HG02938 (cell line): ENCODE data around the gene FKBP6.
"Not testable (repeated sequence)": the region's sequence is repeated elsewhere in the genome, so short reads cannot be mapped to it uniquely, and the experiment has no call there.

Source experiments
- ATAC-seq: cut with Tn5 transposase; IDR thresholded peaks from one replicate; pipeline ENCODE4 v1.9.1; 2021; ENCODE audit warnings: mild to moderate bottlenecking, moderate library complexity; ENCODE audit not compliant: unreplicated experiment

FKBP6 gene

DNA sequence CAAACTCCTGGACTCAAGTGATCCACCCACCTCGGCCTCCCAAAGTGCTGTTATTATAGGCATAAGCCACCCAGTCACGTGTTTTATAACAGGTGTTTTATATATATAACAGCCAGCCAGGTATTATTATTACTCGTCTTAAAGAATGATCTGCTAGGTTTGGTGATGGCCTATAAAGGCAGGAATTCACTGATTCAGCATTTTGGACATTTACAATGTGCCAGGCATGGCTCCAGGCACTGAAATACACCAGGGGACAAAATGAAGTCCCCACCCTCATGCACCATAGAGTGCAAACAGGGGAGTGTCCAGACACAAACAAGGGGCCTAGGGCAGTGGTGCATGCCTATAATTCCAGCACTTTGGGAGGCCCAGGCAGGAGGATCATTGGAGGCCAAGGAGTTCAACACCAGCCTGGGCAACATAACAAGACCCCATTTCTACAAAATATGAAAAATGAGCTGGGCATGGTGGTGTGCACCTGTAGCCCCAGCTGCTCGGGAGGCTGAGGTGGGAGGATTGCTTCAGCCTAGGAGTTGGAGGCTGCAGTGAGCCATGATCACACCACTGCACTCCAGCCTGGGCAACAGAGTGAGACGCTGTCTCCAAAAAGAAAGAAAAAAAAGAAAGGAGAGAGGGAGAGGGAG lies 4.4 kb upstream of the FKBP6 start:
- not testable (repeated sequence) for ATAC-seq

DNA sequence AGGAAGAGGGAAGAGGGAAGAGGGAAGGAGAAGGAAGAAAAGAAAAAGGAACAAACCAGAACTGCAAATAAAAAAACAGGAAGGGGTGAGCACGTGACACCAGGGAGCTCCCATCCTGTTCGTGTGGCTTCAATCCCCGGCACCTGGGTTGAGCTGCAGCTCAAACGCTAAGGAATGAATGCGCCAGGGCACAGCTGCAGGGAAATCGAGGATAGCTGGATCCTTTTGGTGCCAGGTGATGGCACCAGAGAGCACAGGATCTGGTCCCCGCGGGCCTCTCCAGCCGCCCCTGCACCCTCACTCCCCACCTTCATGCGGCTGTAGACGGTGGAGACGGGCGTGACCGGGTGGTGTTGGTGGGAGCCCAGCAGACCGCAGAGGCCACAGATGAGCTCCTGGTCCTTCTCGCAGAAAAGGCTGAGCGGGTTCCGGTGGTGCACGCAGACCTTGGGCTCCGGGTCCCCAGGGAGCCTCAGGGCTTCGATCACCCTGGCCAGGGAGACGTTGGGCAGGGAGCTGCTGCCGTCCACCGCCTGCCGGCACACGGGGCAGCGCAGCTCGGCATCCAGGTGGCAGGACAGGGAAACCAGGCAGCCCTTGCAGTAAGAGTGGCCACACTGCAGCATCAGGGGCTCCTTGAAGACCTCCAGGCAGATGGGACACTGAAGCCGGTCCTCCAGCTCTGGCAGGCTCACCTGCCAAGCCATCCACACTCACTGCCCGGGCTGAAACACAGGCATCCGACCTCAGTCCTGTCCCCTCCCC lies 3.7 kb upstream of the FKBP6 start:
- not testable (repeated sequence) for ATAC-seq

GRCh38 chr7:73325424-73325823 lies 2.5 kb upstream of the FKBP6 start:
- not testable (repeated sequence) for ATAC-seq

- not testable (repeated sequence) for ATAC-seq
These were observed 512 bp upstream of the FKBP6 start for GRCh38 chr7:73327449-73327848.

- no peak for ATAC-seq
These were observed 735 bp downstream of the FKBP6 start for GRCh38 chr7:73328696-73329095.

- ATAC-seq, result no peak
These were observed 2.1 kb downstream of the FKBP6 start for GRCh38 chr7:73329861-73330581.

DNA sequence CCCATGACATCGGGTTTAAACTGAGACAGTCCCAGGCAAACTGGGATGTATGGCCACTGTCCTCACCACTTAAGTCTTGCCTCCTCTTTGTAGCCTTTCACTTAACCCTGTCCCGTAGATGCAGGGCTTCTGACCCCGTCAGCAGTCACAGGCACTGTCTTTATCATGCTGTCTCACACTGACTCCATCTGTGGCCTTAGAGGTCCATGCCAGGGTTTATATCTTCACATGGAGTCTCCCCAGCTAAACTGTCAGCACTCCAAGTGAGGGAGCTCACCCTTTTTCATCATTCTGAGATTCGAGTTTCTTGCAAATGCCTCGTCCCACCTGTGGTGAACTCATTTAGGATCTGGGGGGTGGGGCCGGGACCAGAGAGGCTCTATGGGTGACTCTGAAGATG lies 2.8 kb downstream of the FKBP6 start:
- no peak for ATAC-seq

- ATAC-seq, result no peak
These were observed 4.5 kb downstream of the FKBP6 start for GRCh38 chr7:73332447-73332846.

DNA sequence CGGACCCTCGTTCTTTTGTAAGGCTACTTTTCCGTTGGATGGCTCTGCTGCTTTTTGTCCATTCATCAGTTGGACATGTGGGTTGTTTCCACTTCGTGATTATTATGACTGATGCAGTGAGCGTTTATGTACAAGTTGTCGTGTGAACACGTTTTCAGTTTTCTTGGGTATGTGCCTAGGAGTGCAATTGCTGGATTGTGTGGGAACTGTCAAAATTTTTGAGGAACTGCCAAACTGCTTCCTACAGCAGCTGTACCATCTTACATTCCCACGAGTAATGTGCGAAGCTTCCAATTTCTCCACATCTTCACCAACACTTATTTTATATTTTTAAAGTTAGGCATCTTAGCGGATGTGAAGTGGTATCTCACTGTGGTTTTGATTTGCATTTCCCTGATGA lies 10.4 kb downstream of the FKBP6 start:
- no peak for ATAC-seq

GRCh38 chr7:73340514-73340913 lies 12.6 kb downstream of the FKBP6 start:
- ATAC-seq, result no peak

DNA sequence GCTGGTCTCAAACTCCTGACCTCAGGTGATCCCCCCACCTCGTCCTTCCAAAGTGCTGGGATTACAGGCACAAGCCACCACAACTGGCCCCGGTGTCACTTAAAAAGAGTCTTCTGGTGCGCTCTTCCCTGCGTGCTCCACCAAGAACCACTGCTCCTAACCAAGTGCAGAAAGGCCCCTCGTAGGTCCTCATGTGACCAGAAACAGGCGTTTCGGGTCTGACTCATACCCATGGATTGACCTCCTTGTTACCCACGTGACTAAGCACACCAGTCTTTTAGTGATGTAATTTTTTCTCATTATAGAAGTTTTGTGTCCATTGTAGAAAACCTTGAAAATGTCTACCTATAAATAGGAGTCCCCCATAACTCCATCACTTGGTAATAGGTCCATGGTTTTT lies 13.9 kb downstream of the FKBP6 start:
- ATAC-seq, result no peak

- no peak for ATAC-seq
These were observed 14.7 kb downstream of the FKBP6 start for GRCh38 chr7:73342645-73343044.

DNA sequence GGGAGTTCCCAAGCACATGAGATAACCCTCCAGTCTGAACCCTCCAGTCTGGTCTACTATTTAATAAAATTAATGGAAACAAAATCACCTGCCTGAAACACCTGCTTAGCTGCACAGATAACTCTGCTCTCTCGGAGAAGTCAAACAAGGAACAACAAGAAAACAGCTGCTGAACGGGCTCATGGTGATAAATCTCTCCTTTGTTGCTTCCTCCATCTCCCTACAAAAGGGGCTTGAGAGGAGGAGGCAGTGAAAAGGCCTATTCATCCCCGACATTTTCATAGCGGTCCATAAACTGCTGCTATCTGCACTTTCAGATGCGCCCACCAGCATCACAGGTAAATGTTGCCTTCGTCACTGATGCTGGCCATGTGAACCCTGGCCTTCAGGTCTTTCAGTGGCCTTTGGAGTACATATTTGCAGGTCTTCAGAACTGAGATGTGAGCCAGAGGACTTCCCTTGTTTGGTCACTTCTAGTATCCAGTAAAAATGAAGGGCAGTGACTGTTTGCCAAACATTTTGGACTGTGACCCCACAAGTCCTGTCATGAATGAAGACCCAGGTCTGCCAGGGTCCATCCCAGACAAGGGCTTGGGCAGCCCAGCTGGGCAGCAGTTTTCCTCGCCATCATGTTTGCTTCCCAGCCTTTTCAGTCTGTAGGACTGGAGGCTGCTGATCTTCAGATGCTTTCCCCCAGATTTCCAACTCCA lies 15.9 kb downstream of the FKBP6 start:
- ATAC-seq, result no peak

DNA sequence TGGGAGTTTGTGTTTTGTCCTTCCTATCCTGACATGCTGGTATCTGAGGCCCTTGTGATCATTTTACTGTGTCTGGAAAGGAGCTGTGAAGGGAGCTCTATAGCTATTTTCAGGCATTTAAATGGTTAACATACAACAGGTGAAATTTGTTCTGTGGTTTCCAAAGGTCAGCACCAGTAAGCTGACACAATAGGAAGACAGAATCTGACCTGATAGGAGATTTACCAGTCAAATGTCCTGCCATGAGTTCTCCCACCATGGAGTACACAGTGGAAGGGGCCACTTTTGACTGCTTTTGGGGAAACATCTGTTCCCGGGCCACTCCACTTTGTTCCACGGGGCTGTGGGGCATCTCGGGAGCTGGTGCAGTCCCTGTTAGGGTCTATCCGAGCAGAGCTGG lies 17.6 kb downstream of the FKBP6 start:
- no peak for ATAC-seq

DNA sequence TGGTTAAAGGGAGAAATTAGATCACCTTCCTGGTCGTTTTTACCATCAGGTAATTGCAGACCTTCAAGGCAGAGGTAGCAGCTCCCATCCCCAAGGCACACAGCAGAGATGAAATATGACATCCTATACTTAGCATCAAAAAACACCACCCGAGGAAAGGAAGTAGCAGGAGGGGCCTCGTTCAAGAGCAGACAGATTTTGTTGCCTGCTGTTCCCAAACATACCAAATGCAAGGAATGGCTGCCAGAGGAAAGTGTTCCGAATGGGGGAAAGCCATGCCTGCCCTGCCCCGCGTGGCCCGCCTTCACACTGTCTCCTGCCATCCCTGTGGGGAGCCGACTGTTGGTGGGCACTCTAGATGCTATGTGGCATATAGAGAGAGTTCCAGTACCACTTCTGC lies 18.0 kb downstream of the FKBP6 start:
- ATAC-seq, result no peak

DNA sequence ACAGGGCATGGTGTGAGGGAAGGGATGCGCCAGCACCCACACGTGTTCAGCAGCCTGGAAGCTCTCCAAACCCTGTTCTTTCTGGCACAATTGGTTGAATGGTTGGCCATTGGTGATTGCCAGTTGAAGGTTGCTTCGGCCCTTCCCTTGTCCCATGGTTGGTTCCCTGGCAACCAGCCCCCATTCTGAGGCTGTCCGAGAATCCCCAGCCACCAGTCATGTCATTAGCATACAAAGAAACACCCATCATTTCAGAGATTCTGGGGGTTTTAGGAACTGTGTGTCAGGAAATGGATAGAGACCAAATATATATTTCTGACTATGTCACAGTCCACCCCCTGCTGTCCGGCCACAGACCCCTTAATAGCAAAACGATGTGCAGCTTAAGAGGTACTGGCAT lies 21.8 kb downstream of the FKBP6 start:
- no peak for ATAC-seq

DNA sequence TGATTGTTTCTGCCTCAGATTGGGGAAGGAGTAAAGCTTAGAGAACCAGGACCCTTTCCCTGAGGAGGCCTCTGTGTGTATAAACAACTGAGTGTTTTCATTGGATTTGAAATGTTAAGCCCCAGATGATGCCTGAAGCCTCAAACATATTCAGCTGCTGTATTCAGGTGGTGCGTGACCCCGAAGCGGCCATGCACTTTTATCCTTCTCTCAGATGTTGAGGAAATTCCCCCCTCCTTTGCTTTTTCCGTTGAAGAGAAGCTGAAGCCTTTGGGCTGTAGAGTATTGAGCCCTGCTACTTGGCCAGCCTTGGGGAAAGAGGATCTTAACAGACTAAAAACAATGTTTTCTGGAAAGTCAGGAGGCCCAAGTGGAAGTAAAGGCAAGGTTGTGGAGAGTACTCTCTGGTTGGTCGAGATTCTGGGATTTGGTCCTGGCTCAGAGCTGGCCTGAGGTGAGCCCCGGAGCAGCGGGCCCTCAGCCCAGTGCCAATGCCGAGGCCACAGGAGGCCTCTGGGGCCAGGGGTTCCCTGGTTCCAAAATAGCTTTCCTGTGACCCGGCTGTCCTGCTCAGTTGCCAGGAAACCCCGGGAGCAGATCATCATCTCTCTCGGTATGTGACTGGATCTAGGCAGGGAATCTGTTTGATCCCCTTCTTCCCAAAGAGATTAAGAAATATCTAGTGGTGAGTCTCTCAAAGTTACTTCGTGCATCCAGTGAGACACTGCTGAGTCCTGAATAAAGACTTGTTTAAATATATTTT lies 22.5 kb downstream of the FKBP6 start:
- no peak for ATAC-seq

DNA sequence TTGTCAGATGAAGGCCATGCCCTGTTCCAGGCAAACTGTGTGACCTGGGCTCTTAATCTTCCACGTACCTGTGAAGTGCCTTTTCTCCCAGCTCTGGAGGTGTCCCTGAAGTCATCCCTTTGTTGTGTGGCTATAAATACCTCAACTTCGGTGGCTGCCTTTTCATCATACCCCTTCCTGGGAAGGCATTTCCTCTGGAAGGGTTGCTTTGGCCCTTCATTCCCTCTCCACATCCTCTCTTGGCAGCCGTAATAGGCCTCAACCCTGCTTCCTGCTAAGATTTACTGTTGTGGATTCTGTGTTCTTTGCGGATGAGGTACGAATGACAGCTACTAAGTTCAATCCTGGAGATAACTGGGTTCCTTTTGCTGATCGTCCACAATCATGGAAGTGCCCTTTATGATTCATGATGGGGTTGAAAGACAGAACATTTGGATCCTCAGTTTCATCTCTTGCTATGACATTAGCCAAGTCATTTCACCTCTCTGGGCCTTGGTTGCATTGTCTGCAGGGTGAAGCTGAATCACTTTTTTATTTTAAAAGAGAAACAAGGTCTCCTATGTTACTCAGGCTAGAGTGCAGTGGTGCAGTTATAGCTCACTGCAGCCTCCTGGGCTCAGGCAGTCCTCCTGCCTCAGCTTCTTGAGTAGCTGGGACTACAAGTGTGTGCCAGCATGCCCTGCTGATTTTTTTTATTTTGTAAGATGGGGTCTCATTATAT lies 23.6 kb downstream of the FKBP6 start:
- ATAC-seq, result no peak

DNA sequence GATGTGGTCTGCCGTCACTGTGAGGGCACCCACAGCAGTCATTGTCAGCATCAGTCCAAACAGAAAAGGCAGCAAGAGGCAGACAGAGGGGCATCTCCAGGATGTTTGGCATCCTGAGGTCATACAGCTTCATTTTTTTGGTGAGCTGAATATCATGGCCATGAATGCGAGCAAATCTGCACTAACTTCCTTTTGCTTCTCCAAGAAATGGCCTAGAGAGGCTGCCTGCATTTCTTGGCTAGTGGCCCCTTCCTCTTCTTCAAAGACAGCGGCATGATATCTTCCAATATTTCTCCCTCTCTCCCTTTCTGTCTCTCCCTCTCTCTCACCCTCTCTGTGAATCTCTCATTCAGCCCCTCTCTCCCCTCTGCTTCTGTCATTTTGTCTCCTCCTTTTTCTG lies 24.8 kb downstream of the FKBP6 start:
- no peak for ATAC-seq

DNA sequence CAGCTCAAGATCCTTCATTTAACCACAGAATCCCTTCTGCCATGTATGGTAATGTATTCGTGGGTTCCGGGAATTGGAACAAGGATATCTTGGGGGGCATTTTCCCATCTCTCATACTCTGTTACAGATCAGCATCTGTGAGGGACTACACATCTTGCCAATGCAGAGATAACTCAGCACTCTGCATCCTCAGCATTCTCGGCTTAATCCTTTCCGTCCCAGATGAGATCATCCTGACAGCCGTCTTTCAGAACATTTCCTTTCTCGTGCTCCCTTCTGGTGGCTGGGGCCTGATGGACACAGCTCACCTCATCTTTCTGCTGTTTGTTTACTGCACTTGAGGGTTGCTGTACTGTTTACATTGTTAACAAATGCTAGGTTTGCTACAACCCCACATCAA lies 25.3 kb downstream of the FKBP6 start:
- no peak for ATAC-seq
